Embryonic facial prominence (tissue), 1 donor: ENCODE measurements around the gene INPP5F.
"Not testable (repeated sequence)": the region's sequence is repeated elsewhere in the genome, so short reads cannot be mapped to it uniquely, and the experiment has no call there.

ENCODE experiments used
- DNase-seq: peaks from one replicate; pipeline ENCODE4 v3.0.0-alpha.2; 2016; ENCODE audit errors: extremely low spot score

Gene INPP5F

DNA sequence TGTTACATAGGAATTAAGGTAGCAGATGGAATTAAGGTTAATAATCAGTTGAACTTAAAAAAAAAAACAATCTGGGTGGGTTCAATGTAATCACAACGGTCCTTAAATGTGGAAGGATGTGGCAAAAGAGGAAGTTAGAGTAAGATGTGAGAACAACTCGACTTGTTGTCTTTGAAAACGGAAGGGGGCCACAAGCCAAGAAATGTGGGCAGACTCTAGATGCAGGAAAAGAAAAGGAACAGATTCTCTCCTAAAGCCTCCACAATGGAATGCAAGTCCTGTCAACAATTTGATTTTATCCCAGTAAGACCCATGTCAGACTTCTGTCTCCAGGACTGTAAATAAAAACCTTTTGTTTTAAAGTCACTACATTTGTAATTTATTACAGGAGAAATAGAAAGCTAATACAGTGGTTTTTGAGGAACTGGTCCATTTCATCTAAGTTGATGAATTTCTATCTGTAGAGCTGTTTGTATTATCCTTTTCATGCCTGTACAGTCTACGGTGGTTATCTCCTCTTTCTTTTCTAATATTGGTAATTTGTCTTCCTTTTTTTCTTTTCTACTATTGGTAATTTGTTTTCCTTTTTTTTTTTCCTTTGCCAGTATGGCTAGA is 138.2 kb downstream of the INPP5F start:
- no peak for DNase-seq

DNA sequence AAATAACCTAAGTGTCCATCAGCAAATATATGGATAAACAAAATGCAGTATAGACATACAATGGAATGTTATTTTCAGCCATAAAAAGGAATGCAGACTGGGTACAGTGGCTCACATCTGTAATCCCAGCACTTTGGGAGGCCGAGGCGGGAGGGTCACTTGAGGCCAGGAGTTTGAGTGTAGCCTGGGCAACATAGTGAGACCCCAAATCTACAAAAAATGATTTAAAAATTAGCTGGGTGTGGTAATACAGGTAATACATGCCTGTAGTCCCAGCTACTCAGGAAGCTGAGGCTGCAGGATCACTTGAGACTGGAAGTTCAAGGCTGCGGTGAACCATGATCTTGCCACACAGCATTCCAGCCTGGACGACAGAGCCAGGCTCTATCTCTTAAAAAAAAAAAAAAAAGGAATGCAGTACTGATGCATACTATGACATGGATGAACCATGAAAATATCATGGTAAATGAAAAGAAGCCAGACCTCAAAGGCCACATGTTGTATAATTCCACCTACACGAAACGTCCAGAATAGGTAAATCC is 139.9 kb downstream of the INPP5F start:
- no peak for DNase-seq

GRCh38 chr10:119867317-119867716 is 141.5 kb downstream of the INPP5F start:
- no peak for DNase-seq

GRCh38 chr10:119869398-119869797 is 143.5 kb downstream of the INPP5F start:
- not testable (repeated sequence) for DNase-seq

GRCh38 chr10:119871881-119872609 is 146.2 kb downstream of the INPP5F start:
- no peak for DNase-seq

- DNase-seq, result no peak
These were observed 146.7 kb downstream of the INPP5F start, which contains the start of gene MCMBP for GRCh38 chr10:119872610-119872859. TSS of gene MCMBP (minus strand) at chr10:119872843. CDS start at chr10:119872584, 259 bp downstream.

- DNase-seq, result peak; percentile 73
These were observed 147.2 kb downstream of the INPP5F start for GRCh38 chr10:119872860-119873681.

DNA sequence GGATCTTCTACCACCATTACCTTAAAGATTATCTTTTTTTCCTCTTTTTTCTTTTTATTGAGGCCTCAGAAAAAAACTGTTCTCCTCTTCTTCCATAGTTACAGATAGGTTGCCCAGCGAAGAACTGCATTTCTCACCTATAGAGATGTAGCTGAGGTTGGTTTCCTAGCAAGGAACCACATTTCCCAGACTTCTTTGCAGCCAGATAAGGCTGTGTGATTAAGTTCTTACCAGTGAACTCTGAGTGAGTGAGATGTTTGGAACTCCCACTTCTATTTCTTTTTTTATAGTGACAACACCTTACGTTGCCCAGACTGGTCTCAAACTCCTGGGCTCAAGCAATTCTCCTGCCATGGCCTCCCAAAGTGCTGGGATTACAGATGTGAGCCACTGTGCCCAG is 152.7 kb downstream of the INPP5F start:
- DNase-seq, result no peak
